GM18498 (cell line): Measurements from ENCODE around the gene EFEMP1.
"Not testable (repeated sequence)": the region's sequence is repeated elsewhere in the genome, so short reads cannot be mapped to it uniquely, and the experiment has no call there.

Experiments used
- ATAC-seq: cut with Tn5 transposase; IDR thresholded peaks from one replicate; pipeline ENCODE4 v1.9.1; 2021; ENCODE audit warnings: mild to moderate bottlenecking, moderate library complexity; ENCODE audit not compliant: unreplicated experiment

The EFEMP1 gene

DNA sequence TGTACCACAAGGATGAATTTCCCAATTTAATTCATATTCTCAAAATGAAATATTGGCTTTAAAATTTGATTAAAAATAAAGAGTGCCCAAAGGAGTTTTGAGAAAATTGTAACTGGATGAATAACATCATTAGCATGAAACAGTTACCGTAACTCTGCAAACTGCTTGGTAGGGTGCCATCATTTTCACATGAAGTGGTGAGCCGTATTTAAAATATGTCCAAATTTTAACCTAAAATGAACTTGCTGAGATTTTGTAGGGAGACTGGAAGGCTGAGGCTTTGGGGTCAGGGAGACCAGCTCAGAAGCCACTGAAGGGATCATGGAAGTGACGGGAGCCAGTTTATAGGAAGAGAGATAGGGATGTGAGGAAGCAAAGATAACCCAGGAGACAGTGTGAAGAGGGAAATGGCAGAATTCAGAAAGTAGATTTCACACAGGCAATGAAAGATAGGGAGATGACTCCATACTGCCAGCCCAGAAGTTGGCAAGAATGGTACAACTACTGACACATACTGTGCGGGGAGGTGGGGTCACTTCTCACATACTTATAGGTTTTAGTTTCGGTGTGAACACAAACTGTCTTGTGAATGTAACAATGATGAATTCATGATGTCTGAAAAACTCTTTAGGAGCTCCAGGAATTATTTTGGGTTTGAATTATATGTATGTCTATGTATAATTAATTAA, 53.8 kb downstream of the EFEMP1 start:
- no peak for ATAC-seq

DNA sequence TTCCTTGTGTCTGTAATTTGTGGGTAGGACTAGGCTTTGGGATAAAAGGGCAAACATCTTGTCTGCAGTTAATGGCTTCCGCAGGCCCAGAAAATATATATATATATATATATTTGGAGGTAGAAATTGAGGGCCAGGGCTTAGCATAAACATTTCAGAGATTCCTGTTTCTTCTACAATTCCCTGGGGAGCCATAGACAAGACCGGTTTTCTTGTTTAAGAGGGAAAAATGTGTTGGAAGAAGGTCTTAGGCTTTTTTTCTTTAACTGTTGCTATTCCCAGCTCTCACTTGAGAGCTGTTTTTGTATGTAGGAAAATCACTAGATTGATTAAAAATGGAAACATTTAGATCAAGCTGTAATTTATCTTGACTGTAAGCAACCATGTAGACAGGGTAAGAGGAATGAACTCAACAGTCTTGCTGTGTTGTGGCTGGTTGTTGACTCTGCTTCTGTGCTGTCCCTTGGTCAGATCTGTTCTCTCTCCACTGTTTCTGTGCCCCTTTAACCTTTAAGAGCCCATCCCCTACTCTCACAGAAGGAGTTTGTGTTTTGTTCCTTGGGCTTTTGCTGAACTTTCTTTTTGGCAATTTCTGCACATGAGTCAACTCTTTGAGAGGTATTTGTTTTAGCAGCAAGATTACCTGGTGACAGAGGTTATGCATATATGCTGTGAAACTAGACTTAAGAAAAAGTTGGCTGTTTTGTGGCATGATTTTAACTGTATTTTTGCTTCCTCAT, 58.3 kb downstream of the EFEMP1 start:
- ATAC-seq = no peak

DNA sequence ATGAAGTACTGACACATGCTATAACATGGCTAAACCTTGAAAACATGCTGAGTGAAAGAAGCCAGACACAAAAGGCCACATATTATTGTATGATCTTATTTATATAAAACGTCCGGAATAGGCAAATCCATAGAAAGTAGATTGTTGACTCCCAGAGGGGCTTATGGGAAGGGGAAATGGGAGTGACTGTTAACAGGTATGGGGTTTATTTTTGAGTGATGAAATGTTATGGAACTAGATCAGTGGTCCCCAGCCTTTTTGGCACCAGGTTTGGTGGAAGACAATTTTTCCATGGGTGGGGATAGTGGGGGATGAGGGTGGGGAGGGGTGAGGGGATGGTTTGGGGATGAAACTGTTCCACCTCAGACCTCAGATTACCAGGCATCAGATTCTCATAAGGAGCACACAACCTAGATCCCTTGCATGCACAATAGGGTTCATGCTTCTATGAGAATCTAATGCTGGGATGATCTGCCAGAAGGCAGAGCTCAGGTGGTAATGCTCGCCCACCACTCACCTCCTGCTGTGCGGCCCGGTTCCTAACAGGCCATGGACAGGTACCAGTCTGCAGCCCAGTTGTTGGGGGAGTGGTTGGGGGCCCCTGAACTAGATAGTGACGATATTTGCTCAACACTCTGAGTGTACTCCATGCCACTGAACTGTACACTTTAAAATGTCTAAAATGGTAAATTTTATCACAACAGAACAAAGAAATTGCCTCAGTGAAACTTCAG, 59.1 kb downstream of the EFEMP1 start:
- ATAC-seq = no peak

DNA sequence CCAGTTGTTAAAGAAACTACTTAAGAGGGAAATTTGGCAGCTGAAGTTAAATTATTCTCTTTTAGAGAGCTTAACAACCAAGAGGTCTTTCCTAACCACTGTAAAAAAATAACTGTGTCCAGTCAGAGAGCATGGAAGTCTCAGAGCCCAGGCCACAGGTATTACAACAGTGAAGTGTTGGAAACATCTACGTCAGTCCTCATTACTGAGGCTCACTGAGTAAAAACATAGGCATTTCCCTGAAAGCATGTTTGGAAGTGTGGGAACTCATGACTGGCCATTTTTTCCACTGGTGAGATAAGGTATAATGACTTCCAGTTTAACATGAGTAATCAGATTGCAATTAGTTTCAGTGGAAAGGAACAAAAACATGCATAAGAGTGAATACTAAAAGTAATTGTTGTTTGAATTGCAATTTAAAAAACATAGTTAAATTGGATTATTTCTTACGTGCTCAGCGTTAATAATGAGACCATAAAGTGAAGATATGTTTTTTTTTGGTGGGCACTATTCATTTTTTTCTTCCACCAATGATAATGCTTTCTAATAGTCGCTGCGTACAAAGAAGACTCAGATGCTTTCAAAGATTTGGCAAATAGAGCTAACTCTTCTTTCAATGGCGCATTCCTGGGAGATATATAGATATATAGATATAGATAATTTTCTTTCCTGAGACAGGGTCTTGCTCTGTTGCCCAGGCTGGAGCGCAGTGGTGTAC, 60.8 kb downstream of the EFEMP1 start:
- no peak for ATAC-seq

DNA sequence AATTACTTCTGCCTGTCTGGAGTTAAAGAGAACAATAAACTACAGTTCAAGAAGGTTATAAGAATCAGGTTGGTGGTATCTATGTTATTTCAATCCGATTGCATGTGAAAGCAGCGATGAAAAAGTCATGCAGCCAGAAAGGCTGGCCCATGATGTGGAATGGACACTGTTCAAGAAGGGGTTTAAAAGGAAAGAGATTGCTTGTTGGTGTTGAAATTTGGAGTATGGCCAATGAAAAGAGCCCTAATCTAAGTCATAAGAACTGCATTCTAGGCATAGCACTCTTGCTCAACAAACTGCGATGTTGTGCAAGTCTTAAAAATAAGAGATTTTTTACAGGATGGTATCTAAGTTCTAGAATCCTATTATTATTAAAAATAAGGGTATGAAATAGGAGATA, 61.3 kb downstream of the EFEMP1 start:
- no peak for ATAC-seq

DNA sequence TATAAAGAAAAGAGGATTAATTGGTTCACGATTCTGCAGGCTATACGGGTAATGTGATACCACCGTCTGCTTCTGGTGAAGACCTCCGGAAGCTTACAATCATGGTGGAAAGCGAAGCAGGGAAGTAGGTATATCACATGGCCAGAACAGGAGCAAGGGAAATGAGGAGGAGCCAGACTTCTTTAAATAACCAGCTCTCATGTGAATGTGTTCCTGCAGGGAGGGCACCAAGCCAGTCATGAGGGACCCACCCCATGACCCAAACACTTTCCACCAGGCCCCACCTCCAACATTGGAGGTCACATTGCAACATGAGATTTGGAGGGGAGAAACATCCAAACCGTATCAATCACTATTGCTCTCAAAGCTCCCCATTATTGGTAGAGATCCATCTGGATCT, 61.8 kb downstream of the EFEMP1 start:
- no peak for ATAC-seq

DNA sequence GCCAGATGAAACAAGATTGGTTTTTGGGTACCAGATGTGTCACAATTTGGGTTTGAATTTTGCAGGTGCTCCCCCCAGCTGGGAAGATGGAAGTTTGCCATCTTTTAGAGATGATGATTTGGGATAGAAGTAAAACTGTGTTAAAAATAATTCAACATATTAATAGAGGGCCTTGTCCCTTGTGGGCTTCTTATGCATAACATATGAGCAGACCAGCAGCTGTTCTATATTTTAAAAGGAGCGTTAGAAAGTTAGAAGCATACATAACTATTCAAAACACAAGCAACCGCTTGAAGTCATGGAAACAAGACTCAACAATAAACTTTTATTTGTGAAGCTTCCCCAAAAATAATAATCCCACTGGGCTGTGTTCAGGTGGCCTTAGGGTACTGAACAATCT, 62.8 kb downstream of the EFEMP1 start:
- ATAC-seq = no peak

DNA sequence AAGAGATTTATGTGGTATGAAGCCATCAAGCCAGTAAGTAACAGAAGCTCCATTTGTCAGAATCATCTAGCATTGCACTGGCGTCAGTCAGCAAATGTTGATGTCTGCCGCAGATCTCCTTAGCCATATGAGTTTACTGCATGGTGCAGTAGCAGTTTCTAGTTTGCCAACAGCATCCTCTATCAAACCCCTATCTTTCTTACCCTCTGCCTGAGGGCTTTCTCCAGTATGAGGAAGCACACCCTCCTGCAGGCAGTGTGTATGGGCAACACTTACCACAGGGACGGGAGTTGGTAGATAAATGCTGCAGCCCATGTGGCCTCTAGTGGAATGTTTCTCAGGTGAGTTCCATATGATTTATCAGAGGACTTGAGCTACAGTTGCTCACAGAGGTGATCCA, 63.7 kb downstream of the EFEMP1 start:
- no peak for ATAC-seq

DNA sequence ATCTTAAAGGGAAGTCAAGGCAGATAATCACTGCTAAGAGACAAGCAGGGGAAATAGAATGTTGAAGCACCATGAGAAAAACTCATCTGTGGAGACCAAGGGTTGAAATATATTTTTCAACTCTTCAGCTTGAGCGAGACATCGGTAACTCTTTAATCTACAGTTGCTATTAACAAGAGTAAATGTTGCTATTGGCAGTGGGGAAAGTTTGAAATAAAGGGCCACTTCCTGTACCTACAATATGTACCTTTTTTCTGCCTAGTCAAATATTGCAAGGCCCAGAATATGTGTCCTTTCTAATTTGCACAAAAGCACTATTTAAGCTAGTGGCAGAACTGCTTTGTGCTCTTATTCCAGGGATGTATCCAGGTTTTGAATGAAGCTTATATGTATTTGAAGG, 65.8 kb downstream of the EFEMP1 start:
- no peak for ATAC-seq

DNA sequence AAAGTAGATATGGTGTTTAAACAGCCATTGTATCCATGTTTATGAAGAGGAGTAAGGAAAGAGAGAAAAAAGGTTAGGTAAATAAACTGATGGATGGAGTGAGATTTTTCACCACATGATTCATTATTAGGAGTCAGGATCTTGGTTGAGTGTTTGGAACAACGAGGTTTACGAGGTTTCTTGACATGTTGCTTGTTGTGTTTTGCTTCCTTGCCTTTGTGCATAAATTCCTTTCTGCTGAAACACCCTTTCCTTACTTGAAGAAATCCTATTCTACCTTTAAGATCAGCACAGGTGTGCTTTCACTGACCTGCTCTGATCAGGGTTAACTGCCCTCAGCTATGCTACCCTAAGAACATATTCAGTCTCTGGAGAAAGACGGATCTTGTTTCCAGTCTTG, 66.6 kb downstream of the EFEMP1 start:
- ATAC-seq = no peak

DNA sequence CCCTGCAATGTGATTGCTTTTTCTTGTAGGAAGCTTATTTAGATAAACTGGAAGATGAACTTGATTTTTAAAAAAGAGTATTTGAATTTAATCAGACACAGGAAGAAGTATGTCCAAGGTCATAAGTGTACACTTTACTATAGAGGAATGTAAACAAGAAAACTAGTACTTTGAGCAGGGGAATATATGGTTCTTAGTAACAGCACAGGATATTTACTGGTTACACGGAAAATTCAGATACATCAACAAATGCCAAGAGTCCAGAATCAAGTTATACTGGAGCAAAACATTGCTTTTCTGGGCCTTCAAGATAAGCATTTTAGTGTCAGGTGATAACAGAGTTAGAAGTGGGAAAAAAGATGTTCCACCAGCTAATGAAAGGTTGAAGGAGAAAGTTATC, 75.5 kb downstream of the EFEMP1 start:
- no peak for ATAC-seq

DNA sequence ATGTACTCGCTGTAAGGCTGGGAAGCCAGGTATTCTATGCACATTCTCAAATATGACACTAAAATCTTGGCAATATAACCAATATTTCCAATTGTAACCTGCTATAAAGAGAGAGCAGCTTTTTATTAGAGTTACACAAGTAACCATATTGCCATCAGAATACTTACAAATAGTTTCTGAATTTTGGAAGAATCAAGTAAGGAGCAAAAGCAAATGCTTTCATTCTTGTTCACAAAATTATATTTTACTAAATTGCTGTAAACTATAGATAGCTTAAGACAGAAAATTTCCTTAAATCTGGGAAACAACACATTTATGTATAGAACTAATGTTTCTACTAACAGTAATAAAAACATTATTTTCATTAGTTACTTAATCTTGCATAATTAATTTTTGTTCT, 77.2 kb downstream of the EFEMP1 start:
- ATAC-seq = no peak

DNA sequence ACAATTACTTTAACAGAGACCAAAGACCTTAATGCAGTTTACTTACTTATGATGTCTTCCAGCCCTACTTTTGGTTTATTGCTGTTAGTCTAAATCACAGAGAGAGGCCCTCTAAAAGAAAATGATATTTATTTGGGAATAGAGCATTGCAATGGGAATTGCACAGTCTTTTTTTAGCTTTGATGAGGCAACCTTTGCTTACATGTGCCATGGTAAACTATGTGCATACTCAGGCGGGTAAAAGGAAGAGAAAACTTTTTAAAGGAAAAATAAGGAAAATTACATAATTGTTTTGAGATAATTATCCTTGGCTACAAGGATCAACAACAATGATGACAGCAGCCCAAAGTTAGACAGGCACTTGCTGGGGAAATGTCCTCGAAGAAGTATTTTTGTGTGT, 78.6 kb downstream of the EFEMP1 start:
- no peak for ATAC-seq

DNA sequence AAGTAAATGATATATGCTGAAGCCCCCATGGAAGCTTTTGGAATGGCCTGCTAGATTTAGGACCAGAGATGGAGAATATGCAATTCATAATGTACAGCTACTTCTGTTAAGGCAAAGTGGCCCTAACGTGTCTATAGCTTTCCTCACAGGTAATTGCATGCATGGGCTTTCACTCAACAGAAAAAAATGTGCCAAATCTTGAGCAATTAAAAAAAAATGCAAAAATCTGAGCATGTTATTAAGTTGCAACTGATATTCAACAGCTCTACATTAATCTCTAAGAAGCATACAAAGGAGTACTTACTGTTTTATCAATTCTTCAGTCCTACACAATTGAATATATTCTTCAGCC, 79.6 kb downstream of the EFEMP1 start:
- no peak for ATAC-seq

DNA sequence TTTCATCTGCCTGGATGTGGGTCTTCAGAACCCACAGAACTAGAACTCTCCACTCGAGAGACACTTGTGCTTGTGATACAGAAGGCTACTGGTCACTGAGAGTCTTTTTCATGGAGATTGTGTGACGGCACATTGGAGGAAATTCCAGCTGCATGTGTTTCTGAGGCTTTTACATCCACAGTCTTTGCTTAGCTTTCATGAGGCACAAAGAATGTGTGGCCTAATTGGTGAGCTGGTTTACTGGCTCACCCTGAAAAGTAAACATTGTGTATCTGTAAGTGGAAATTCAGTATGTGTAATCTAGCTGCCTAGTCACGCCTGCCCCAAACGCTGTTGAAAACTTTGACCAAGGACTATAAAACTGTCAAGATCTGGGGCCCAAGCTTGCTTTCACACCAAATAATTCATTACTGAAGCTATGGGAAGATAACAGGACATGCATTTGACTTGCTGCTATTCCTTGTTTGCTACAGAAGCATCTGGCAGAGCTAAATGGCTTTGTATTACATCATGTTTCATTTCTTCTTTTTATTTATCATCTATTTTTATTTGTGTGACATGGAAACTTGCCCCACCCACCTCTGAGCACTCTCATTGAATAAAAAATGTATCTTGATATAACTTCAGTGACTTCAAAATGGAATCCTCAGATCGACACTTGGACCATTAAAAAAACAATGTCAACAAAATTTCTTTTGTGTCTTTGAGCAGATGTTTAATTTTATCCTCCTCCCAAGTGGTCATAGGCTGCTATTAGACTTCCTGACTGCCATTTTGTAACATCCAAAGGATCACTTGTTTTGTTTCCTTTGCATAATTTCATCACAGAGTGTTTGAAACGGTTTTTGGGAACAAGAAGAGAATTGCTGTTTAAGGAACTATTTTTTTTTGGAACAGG, 80.2 kb downstream of the EFEMP1 start:
- ATAC-seq = no peak

DNA sequence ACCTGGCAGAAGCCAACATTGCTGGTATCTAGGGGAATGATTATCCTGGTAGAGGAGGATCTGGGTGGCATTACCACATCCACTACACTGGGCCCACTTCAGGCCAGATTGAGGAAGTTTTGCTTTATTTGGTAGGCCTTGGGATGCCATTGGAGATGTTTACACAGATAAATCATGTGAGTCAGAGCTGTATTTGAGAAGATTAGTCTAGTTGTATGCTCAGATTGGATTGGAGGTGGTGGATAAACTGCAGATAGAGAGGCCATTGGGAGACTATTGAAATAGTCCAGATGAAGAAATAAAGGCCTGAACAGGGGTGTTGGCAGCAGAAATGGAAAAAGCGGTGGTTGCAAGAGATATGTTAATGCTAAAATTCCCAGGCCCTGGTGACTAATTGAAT, 81.5 kb downstream of the EFEMP1 start:
- no peak for ATAC-seq

DNA sequence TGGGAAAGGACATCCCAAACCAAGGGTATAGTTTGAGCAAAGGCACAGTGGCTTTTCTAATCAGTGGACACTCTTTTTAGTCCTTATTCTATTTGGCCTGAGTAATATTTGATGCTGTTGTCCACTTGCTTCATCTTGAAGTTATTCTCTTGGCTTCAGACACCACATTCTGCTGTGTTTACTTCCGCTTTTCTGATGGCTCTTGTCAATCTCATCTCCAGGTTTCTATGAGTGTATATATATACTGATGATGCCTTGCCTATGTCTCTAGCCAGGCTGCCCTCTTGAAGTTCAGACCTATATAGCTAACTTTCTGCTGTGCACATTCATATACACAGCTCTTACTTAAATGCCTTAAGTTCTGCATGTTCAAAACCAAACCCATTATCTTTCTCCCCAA, 83.1 kb downstream of the EFEMP1 start:
- ATAC-seq = no peak

DNA sequence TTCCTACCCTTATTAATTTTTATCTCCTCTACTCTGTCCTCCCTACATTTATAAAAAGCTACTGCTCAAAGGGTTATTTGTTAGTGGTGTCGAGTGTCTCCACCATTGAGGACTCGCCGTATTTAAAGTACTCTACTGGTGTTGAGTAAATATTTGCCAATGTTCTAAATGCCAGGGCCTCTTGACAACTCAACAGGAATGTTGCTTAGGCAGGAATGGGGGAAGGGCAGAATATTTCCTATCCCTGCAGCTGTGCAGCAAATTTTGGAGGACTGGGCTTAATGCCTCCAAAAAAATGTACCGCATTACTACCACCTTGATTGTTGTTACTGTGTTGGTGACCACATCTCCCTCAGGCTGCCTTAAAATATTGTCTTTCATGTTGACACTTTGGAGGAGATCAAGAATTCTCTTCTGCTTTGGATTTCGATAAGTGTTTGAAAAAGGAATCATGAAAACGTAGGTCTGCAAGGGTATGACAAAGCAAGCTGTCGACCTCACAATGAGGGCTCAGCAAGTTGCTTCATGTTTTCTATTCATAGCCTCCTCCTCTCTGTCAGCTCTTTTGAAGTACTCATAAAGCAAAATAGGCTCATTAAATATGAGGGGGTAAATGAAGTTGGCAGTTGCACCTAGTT, 84.3 kb downstream of the EFEMP1 start:
- no peak for ATAC-seq

DNA sequence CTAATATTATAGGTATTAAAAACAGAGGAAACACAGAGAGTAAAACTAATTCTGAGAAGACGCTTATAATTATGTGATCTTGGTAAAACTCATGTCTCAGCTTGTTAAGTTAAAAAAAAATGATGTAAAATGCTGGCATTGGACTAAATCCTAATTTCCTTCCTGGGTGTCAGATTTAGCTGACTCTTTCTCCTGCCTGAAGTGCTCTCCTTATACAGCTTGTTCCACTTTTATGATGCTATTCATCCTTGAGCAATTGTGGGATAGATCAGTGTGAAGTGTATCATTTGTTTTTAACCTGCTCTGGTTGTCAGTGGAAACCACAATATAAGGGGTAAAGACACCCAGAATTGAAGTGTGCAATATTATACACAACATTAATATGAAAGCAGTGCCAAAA, 84.9 kb downstream of the EFEMP1 start:
- ATAC-seq = no peak

DNA sequence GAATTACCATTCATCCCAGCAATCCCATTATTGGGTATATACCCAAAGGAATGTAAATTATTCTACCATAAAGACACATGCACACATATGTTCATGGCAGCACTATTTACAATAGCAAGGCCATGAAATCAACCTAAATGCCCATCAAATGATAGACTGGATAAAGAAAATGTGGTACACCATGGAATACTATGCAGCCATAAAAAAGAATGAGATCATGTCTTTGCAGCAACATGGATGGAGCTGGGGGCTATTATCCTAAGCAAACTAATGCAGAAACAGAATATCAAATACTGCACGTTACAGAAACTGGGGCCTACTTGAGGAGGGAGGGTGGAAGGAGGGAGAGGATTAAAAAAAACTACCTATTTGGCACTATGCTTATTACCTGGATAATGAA, 85.5 kb downstream of the EFEMP1 start:
- ATAC-seq = not testable (repeated sequence)
